HG03354 (cell line): ENCODE results near the gene PALM.
"Not testable (repeated sequence)": the region's sequence is repeated elsewhere in the genome, so short reads cannot be mapped to it uniquely, and the experiment has no call there.

ENCODE experiments used
- ATAC-seq: cut with Tn5 transposase; IDR thresholded peaks from one replicate; pipeline ENCODE4 v1.9.1; 2021; ENCODE audit warnings: mild to moderate bottlenecking; ENCODE audit not compliant: unreplicated experiment, poor library complexity, severe bottlenecking

Gene PALM

DNA sequence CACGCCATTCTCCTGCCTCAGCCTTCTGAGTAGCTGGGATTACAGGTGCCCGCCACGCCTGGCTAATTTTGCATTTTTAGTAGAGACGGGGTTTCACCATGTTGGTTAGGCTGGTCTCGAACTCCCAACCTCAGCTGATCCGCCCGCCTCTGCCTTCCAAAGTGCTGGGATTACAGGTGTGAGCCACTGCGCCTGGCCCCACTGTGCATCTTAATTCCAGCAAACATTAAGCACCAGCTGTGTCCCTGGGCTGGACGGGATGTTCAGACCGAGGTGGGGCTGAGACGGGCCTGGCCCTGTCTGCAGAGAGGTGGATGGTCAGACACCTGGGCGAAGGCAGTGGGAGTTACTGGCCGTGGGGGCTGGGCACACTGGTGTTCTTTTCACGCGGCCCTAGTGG is 20.8 kb downstream of the PALM start:
- ATAC-seq: not testable (repeated sequence)

- ATAC-seq: no peak
Observed at GRCh38 chr19:729965-730668, 21.4 kb downstream of the PALM start.

DNA sequence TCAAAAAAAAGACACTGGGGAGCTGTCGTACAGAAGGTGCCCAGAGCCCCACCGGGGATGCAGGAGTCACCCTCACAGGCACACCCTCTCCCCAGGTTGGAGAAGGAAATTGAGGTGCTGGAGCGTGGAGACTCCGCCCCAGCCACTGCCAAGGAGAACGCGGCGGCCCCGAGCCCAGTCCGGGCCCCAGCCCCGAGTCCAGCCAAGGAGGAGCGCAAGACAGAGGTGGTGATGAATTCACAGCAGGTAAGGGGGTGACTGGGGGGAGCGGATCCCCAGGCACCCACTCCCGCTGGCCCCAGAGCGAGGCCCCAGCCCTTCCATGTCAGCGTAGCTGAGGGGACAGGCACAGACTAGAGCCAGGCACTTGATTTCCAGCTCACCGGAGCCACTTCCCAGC is 22.3 kb downstream of the PALM start:
- no peak for ATAC-seq

- ATAC-seq: no peak
Observed at GRCh38 chr19:732148-733069, 23.7 kb downstream of the PALM start.

DNA sequence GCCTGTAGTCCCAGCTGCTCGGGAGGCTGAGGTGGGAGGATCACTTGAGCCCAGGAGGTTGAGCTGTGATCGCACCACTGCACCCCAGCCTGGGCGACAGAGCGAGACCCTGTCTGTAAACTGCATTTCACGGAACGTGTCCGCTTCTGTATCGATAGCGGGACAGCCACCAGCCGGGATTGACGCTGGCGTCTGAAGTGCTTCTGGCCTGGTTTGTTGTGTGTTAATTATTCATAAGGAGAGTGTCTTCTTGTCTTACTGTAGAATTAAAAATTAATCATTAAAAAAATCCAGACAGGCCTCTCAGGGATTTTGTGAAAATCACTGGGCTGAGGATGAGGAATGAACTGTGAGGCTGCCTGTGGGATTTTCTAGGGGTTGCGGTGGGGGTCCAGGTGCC is 26.0 kb downstream of the PALM start:
- ATAC-seq: no peak

GRCh38 chr19:736125-736524 is 27.4 kb downstream of the PALM start:
- no peak for ATAC-seq

GRCh38 chr19:737591-738093 is 28.9 kb downstream of the PALM start:
- ATAC-seq: no peak

DNA sequence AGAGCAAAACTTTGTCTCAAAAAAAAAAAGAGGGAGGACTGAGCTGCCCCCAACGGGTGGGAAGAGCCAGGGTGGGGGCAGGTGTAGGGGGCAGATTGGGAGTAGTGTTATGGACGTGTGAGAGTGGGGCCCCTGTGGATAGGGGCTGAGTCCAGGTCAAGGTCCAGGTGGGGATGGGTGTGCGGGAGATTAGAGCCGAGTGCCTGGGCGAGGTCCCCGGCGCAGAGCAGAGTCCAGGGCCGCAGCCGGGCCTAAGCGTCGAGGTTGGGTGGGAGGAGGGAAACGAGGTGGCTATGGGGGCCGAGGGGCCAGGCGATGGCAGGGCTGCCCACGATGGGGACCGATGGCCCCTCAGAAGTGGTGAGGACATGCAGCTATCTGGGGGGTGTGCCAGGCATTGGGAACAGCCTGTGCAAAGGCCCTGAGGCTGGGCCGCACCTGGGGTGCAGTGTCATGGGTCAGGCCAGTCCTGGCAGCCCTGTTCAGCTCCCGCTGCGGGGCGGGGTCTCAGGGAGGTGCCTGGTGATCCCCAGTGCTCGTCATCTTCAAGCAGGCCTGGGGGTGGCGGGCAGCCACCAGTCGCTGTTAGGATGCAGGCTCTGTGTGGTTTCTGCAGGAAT is 29.9 kb downstream of the PALM start:
- no peak for ATAC-seq

DNA sequence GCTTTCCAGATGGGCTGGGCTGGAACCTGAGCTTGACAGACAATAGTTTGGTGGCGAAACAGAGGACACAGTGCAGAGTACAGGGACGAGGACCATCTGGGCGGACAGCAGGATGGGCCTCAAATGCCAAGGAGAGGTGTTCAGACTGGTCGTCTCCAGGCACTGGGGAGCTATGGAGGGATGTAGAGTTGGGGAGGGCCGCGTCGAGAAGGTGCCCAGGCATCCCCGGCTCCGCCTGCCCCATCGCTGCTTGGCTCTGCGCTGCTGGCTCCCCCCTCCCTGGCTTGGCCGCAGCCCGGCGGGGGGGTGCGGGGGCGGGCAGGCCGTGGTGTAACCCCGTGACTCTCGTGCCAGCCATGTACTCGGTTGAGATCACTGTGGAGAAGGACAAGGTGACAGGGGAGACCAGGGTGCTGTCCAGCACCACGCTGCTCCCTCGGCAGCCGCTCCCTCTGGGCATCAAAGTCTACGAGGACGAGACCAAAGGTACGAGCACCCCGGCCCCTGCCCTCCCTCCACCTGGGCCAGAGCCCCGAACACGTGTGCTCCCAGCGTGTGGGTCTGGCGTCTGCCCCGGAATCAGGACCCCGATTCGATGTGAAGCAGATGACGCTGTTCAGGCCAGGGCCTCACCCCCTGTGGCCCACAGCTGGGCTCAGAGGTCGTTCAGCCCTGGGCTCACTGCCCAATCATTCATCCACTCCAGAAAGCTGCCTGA is 31.4 kb downstream of the PALM start:
- ATAC-seq: no peak

GRCh38 chr19:740816-741505 is 32.2 kb downstream of the PALM start:
- not testable (repeated sequence) for ATAC-seq

GRCh38 chr19:741506-742131 is 32.9 kb downstream of the PALM start:
- no peak for ATAC-seq

DNA sequence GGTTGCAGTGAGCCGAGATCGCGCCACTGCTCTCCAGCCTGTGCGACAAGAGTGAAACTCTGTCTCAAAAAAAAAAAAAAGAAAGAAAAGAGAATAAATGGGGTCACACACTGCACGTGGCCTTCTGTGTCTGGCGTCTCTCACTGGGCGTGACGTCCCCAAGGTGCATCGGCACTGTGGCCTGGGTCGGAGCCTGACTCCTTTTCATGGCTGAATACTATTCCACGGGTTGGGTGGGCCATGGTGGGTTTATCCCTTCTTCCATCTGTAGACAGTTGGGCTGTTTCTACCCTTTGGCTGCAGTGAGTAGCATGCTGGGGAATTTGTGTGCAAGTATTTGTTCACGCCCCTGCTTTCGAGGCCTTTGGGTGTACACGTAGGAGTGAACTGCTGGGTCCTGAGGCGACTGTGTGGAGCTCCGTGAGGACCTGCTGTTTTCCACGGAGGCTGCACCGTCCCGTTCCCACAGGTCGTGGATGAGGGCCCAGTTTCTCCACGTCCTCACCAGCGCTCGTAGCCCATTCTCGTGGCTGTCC is 33.9 kb downstream of the PALM start:
- no peak for ATAC-seq

GRCh38 chr19:743168-743687 is 34.5 kb downstream of the PALM start:
- no peak for ATAC-seq

- not testable (repeated sequence) for ATAC-seq
Observed at GRCh38 chr19:745138-745537, 36.4 kb downstream of the PALM start.

- no peak for ATAC-seq
Observed at GRCh38 chr19:746208-746819, 37.6 kb downstream of the PALM start.

DNA sequence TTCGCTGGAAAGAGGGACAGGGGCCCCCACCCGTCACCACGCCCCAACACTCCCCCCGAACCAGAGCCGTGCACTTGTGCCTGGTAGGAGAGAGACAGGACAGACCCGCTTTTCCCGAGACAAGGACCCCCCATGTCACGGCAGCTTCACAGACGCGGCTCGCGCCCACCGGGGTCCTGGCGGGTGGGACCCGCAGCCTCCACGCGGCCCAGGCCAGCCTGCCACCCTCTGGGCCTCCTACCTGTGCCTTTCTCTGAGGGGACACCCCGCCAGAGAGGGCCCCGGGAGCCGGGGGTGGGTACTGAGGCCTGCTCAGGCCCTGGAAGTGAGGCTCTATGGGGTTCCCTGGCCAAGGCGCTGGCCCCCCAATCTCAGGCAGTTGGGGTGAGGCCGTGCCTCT is 38.2 kb downstream of the PALM start:
- ATAC-seq: no peak

DNA sequence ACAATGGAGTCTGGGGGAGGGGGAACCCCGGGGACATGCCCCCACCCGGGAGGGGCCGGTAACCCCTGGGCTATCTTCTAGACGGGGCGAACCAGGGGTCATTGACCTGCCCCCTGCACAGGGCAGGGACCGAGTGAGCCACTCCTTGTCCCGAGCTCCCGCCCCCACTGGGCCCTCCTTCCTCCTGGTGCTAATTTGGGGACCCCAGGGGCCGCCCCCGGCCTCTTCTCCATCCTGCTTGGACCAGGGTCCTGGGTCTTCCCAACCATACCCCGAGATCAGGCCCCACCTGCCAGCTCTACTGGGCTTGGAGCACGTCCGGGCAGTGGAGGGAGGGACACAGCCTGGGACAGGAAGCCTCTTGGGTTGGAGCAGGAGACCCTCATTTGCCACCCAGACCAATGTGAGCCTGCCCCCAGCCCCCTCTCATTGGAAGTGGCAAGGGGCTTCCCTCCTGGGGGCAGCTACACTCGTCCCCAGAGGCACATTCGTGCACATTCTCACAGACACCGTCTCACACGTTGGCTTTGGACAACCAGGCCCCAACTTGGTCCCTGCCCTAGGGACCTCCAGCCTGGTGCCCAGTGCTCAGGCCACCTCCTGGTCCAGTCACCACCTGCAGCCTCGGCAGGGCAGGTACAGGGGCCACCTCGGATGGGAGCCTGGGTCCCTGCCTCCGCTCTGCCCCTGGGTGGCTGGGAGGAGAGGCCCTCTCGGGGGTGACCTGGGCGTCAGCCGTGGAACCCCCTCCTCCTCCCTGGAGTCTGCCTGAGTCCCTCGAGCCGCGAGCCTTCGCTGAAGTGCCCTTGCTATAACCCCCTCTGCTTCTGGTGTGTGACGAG is 38.9 kb downstream of the PALM start:
- no peak for ATAC-seq
